GM12878 (cell line): ENCODE measurements around the gene EYS. TPM values are rescaled to one million over a fixed set of nuclear protein-coding genes. Genes with fewer than 3 reads are reported as not detected.

ENCODE experiments used
- ATAC-seq: fragments of 200-7000 bp; cut with Tn5 transposase; 3 replicates; pipeline ENCODE4 v1.9.1; 2020; ENCODE audit warnings: mild to moderate bottlenecking, moderate library complexity
- BruUV-seq: library from RNA; stranded (reverse); fragments of 400-500 nt; replicated peaks from 2 replicates; lab custom pipeline; 2021; lab: Mats Ljungman, UMichigan
- CTCF ChIA-PET: fragments of 300-600 bp; sonication (Branson Sonifier 250); formaldehyde crosslinking; extraction: SDS; loops from one replicate; lab custom pipeline; 2021; ENCODE audit warnings: inconsistent platforms; lab: Yijun Ruan, JAX
- POLR2A ChIA-PET: fragments of 350-600 bp; formaldehyde crosslinking; extraction: SDS; loops from one replicate; lab custom pipeline; 2021; ENCODE audit warnings: inconsistent platforms; lab: Charles Lee
- RAD21 ChIA-PET: fragments of 300-600 bp; sonication (Branson Sonifier 250); formaldehyde crosslinking; loops from one replicate; lab custom pipeline; 2023; ENCODE audit warnings: antibody characterized with exemption; ENCODE audit not compliant: unreplicated experiment; lab: Charles Lee
- SMC1A ChIA-PET: fragments of 300-600 bp; sonication (Branson Sonifier 250); formaldehyde crosslinking; loops from one replicate; lab custom pipeline; 2023; ENCODE audit not compliant: unreplicated experiment, uncharacterized antibody; lab: Charles Lee
- DNase-seq: peaks from one replicate; pipeline ENCODE4 v3.0.0-alpha.2; 2011; ENCODE audit warnings: low read depth, low spot score
- FAIRE-seq: peaks from 3 replicates; lab custom pipeline; 2011; peaks lifted over from hg19 to GRCh38; lab: Jason Lieb, UNC
- H2AFZ ChIP-seq: 2 replicates; pipeline ENCODE4 v1.6.0; 2011; ENCODE audit warnings: low read depth, low read length, control low read depth; ENCODE audit not compliant: control insufficient read depth
- H3K27ac ChIP-seq: 2 replicates; pipeline ENCODE4 v1.5.1; 2011; ENCODE audit warnings: control low read depth; ENCODE audit not compliant: control insufficient read depth, insufficient read depth
- H3K27me3 ChIP-seq, 2 experiments: replicated peaks in 1 of 2; 2 replicates each; pipeline versions ENCODE4 v1.6.0 to v1.6.1; 2011; ENCODE audit warnings: low read length in 1 of 2; ENCODE audit not compliant: control insufficient read depth in 2 of 2, insufficient read depth in 2 of 2
- H3K36me3 ChIP-seq, 2 experiments: 2 replicates each; pipeline ENCODE4 v1.5.1; 2011; ENCODE audit warnings: low read length in 1 of 2; ENCODE audit not compliant: control insufficient read depth in 2 of 2, insufficient read depth in 2 of 2
- H3K4me1 ChIP-seq: 2 replicates; pipeline ENCODE4 v1.6.1; 2011; ENCODE audit warnings: mild to moderate bottlenecking, low read length, moderate library complexity, mixed read lengths; ENCODE audit not compliant: control insufficient read depth, insufficient read depth
- H3K4me2 ChIP-seq: 2 replicates; pipeline ENCODE4 v1.6.0; 2011; ENCODE audit warnings: control low read depth; ENCODE audit not compliant: control insufficient read depth, insufficient read depth
- H3K4me3 ChIP-seq: fragments of 200-600 bp; sonication (generic); 2 replicates; pipeline ENCODE4 v1.5.1; 2016
- H3K79me2 ChIP-seq: 2 replicates; pipeline ENCODE4 v1.6.0; 2011; ENCODE audit warnings: low read length; ENCODE audit not compliant: control insufficient read depth, insufficient read depth
- H3K9ac ChIP-seq: 2 replicates; pipeline ENCODE4 v1.8.0; 2011; ENCODE audit warnings: low read length, control low read depth, mixed read lengths; ENCODE audit not compliant: control insufficient read depth, insufficient read depth
- H3K9me3 ChIP-seq: replicated peaks from 3 replicates; pipeline ENCODE4 v1.5.1; 2011; ENCODE audit warnings: mild to moderate bottlenecking, low read length; ENCODE audit not compliant: control insufficient read depth, insufficient read depth
- H4K20me1 ChIP-seq: 2 replicates; pipeline ENCODE4 v1.6.0; 2011; ENCODE audit not compliant: control insufficient read depth, insufficient read depth
- BHLHE40 ChIP-seq, 2 experiments: fragments of 450-650 bp in 1 of 2; IDR thresholded peaks; 2 replicates each; pipeline ENCODE4 v1.6.1; 2011 to 2017; ENCODE audit warnings: low read depth in 2 of 2, borderline replicate concordance in 1 of 2, improper control_type of control experiment in 1 of 2, low read length in 1 of 2, mild to moderate bottlenecking in 1 of 2
- HDAC2 ChIP-seq: fragments of 200-600 bp; sonication (generic); IDR thresholded peaks from 2 replicates; pipeline ENCODE4 v1.6.1; 2017
- IKZF1 ChIP-seq: fragments of 450-650 bp; conservative IDR thresholded peaks from 2 replicates; pipeline ENCODE4 v1.6.1; 2017; ENCODE audit warnings: antibody characterized with exemption, mild to moderate bottlenecking
- NRF1 ChIP-seq: conservative IDR thresholded peaks from 2 replicates; pipeline ENCODE4 v1.6.1; 2011; ENCODE audit warnings: mild to moderate bottlenecking, low read depth, low read length, improper control_type of control experiment
- PML ChIP-seq: IDR thresholded peaks from 2 replicates; pipeline ENCODE4 v1.6.1; 2012; ENCODE audit warnings: low read length, inconsistent platforms
- SIX5 ChIP-seq: IDR thresholded peaks from 2 replicates; pipeline ENCODE4 v1.6.1; 2011; ENCODE audit warnings: mild to moderate bottlenecking, low read depth, low read length, moderate library complexity; ENCODE audit not compliant: severe bottlenecking
- SMAD5 ChIP-seq: IDR thresholded peaks from 2 replicates; pipeline ENCODE4 v1.6.1; 2016; ENCODE audit warnings: antibody characterized with exemption, low read depth
- SRF ChIP-seq, 2 experiments: IDR thresholded peaks; 2 replicates each; pipeline ENCODE4 v1.6.1; 2011; ENCODE audit warnings: low read depth in 2 of 2, low read length in 2 of 2, mild to moderate bottlenecking in 1 of 2, moderate library complexity in 1 of 2
- TAF1 ChIP-seq: IDR thresholded peaks from 2 replicates; pipeline ENCODE4 v1.6.1; 2011; ENCODE audit warnings: mild to moderate bottlenecking, low read depth, low read length, borderline replicate concordance
- TCF3 ChIP-seq: IDR thresholded peaks from 2 replicates; pipeline ENCODE4 v1.6.1; 2012; ENCODE audit warnings: low read depth, mild to moderate bottlenecking, low read length, borderline replicate concordance; ENCODE audit not compliant: insufficient read depth
- ZNF384 ChIP-seq: IDR thresholded peaks from 2 replicates; pipeline ENCODE4 v1.6.1; 2012; ENCODE audit warnings: low read depth, mild to moderate bottlenecking, low read length, improper control_type of control experiment, borderline replicate concordance
- WGBS: methylation state at CpG from one replicate; pipeline ENCODE4 v1.1.6; 2016; ENCODE audit warnings: low lambda C conversion rate; ENCODE audit not compliant: insufficient replicate concordance, insufficient coverage; ENCODE audit errors: missing lambda C conversion rate; 5-methylcytosine and 5-hydroxymethylcytosine counted together
- in situ Hi-C: fragments of 300-500 bp; cut with MboI; formaldehyde crosslinking; loops from 9 replicates; pipeline ENCODE4 v1.14.3; 2018; ENCODE audit warnings: mixed read lengths
- intact Hi-C: fragments of 100-400 bp; cut with micrococcal nuclease; formaldehyde crosslinking; loops from one replicate; pipeline ENCODE4 v1.14.2; 2022; ENCODE audit not compliant: unreplicated experiment
- polyA plus RNA-seq, 11 experiments: library from polyadenylated mRNA; depleted of rRNA in 4 of 11; unstranded in 6 of 11; stranded (reverse) in 5 of 11; fragments of >200 nt; fragmentation: Nextera tagmentation in 4 of 11; fragmentation: Illumina TruSeq in 1 of 11; extraction: Ambion mirVana in 4 of 11; extraction: Trizol in 1 of 11; gene quantifications; 1 replicate in 1 of 11; 2 replicates in 10 of 11; pipeline versions ENCODE4 v1.2.1 to v1.2.3, GENCODE V29; 2011 to 2016; ENCODE audit warnings: inconsistent platforms in 2 of 11, missing spikeins in 2 of 11, low read depth in 1 of 11
- total RNA-seq, 4 experiments: library from RNA; depleted of rRNA in 3 of 4; stranded (reverse); fragments of >200 nt in 3 of 4; fragmentation: Illumina TruSeq in 1 of 4; extraction: Trizol in 1 of 4; gene quantifications; 2 replicates each; pipeline versions ENCODE4 v1.2.1 to v1.2.3, GENCODE V29; 2013 to 2021
- TF ChIP-seq, protein P1 (sequence below): fragments of 450-650 bp; formaldehyde crosslinking; IDR thresholded peaks from 2 replicates; pipeline ENCODE4 v1.5.0; 2022; ENCODE audit warnings: mild to moderate bottlenecking, missing genetic modification characterization
- TF ChIP-seq, protein P2 (sequence below): fragments of 150-350 bp; IDR thresholded peaks from 2 replicates; pipeline ENCODE4 v1.6.1; 2016; ENCODE audit warnings: low read depth, low read length
- TF ChIP-seq, protein P3 (sequence below): fragments of 450-650 bp; IDR thresholded peaks from 2 replicates; pipeline ENCODE4 v1.6.1; 2016; ENCODE audit warnings: mild to moderate bottlenecking, moderate library complexity, borderline replicate concordance

EYS gene
- total and polyA plus RNA-seq, 10 of the 15 experiments (the other 5 are each of a cell fraction or from before 2014, with no cell fraction given) = under 0.01 to 0.14 (median 0.02) TPM; not detected in 1

DNA sequence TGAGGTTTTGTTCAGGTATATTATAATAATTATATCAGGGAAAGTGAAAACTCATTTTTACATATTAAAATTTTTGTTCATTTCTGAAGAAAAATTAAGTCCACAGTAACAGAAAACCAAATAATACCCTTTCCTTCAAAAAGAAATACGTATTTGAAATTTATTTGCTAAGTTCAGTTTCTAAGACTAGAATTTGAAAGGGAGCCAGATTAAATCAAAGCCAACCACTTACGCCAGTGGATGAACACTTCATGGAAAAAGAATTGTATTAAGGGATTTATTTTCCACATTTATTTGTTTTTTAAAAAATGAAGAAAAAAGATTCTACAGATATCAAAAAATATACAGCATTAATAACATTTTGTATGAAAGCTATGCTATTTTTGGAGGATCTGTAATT lies 654.4 kb downstream of the EYS start:
- Histone ChIP-seq H2AFZ (no peak overlapping the region), H3K79me2 (no peaks in the 10 kb centered on the region), H3K36me3 (no peaks in the 10 kb centered on the region), H3K27me3 (no peaks in the 10 kb centered on the region), H3K4me1 (no peaks in the 10 kb centered on the region), H3K4me3 (no peak overlapping the region), H3K4me2 (no peak overlapping the region), H3K9ac (no peak overlapping the region), H3K27ac (no peak overlapping the region), H3K9me3 (no peaks in the 10 kb centered on the region), H4K20me1 (no peaks in the 10 kb centered on the region)
- intact Hi-C loops = no loop called here
- in situ Hi-C loops = no loop called here
- no peak for FAIRE-seq
- no peak for ATAC-seq
- SMC1A ChIA-PET = no interaction called here
- WGBS = 0% methylated on average over 2 of the region's 2 CpGs
- no TSS peak for BruUV-seq
- RAD21 ChIA-PET = no interaction called here
- CTCF ChIA-PET = no interaction called here
- DNase-seq = no peak
- POLR2A ChIA-PET = no interaction called here
- TF ChIP-seq SMAD5 (no peak), IKZF1 (no peak), TAF1 (no peak), TCF3 (no peak), SIX5 (no peak), PML (no peak), ZNF384 (no peak), NRF1 (no peak), SRF (IDR thresholded peaks at IDR 0.05; ENCODE audit: low read depth in 2 of 2, low read length in 2 of 2) (no peak), BHLHE40 (IDR thresholded peaks at IDR 0.05; ENCODE audit: borderline replicate concordance in 1 of 2, low read depth in 2 of 2, low read length in 1 of 2) (no peak), HDAC2 (no peak)
- TF ChIP-seq, protein P1, sequence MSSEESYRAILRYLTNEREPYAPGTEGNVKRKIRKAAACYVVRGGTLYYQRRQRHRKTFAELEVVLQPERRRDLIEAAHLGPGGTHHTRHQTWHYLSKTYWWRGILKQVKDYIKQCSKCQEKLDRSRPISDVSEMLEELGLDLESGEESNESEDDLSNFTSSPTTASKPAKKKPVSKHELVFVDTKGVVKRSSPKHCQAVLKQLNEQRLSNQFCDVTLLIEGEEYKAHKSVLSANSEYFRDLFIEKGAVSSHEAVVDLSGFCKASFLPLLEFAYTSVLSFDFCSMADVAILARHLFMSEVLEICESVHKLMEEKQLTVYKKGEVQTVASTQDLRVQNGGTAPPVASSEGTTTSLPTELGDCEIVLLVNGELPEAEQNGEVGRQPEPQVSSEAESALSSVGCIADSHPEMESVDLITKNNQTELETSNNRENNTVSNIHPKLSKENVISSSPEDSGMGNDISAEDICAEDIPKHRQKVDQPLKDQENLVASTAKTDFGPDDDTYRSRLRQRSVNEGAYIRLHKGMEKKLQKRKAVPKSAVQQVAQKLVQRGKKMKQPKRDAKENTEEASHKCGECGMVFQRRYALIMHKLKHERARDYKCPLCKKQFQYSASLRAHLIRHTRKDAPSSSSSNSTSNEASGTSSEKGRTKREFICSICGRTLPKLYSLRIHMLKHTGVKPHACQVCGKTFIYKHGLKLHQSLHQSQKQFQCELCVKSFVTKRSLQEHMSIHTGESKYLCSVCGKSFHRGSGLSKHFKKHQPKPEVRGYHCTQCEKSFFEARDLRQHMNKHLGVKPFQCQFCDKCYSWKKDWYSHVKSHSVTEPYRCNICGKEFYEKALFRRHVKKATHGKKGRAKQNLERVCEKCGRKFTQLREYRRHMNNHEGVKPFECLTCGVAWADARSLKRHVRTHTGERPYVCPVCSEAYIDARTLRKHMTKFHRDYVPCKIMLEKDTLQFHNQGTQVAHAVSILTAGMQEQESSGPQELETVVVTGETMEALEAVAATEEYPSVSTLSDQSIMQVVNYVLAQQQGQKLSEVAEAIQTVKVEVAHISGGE = no peak
- TF ChIP-seq, protein P2, sequence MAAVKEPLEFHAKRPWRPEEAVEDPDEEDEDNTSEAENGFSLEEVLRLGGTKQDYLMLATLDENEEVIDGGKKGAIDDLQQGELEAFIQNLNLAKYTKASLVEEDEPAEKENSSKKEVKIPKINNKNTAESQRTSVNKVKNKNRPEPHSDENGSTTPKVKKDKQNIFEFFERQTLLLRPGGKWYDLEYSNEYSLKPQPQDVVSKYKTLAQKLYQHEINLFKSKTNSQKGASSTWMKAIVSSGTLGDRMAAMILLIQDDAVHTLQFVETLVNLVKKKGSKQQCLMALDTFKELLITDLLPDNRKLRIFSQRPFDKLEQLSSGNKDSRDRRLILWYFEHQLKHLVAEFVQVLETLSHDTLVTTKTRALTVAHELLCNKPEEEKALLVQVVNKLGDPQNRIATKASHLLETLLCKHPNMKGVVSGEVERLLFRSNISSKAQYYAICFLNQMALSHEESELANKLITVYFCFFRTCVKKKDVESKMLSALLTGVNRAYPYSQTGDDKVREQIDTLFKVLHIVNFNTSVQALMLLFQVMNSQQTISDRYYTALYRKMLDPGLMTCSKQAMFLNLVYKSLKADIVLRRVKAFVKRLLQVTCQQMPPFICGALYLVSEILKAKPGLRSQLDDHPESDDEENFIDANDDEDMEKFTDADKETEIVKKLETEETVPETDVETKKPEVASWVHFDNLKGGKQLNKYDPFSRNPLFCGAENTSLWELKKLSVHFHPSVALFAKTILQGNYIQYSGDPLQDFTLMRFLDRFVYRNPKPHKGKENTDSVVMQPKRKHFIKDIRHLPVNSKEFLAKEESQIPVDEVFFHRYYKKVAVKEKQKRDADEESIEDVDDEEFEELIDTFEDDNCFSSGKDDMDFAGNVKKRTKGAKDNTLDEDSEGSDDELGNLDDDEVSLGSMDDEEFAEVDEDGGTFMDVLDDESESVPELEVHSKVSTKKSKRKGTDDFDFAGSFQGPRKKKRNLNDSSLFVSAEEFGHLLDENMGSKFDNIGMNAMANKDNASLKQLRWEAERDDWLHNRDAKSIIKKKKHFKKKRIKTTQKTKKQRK = no peak
- TF ChIP-seq, protein P3, sequence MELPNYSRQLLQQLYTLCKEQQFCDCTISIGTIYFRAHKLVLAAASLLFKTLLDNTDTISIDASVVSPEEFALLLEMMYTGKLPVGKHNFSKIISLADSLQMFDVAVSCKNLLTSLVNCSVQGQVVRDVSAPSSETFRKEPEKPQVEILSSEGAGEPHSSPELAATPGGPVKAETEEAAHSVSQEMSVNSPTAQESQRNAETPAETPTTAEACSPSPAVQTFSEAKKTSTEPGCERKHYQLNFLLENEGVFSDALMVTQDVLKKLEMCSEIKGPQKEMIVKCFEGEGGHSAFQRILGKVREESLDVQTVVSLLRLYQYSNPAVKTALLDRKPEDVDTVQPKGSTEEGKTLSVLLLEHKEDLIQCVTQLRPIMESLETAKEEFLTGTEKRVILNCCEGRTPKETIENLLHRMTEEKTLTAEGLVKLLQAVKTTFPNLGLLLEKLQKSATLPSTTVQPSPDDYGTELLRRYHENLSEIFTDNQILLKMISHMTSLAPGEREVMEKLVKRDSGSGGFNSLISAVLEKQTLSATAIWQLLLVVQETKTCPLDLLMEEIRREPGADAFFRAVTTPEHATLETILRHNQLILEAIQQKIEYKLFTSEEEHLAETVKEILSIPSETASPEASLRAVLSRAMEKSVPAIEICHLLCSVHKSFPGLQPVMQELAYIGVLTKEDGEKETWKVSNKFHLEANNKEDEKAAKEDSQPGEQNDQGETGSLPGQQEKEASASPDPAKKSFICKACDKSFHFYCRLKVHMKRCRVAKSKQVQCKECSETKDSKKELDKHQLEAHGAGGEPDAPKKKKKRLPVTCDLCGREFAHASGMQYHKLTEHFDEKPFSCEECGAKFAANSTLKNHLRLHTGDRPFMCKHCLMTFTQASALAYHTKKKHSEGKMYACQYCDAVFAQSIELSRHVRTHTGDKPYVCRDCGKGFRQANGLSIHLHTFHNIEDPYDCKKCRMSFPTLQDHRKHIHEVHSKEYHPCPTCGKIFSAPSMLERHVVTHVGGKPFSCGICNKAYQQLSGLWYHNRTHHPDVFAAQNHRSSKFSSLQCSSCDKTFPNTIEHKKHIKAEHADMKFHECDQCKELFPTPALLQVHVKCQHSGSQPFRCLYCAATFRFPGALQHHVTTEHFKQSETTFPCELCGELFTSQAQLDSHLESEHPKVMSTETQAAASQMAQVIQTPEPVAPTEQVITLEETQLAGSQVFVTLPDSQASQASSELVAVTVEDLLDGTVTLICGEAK = no peak
